DMS53 treated with DMSO at 0.1 percent for 48 hours (cell line): ENCODE measurements around the gene NFAM1.

Experiments used
- DNase-seq: peaks from one replicate; lab custom pipeline; 2025; ENCODE audit not compliant: unreplicated experiment; lab: John Stamatoyannopoulos, UW

Gene NFAM1

GRCh38 chr22:42363892-42364291 lies 68.3 kb downstream of the NFAM1 start:
- DNase-seq = no peak

DNA sequence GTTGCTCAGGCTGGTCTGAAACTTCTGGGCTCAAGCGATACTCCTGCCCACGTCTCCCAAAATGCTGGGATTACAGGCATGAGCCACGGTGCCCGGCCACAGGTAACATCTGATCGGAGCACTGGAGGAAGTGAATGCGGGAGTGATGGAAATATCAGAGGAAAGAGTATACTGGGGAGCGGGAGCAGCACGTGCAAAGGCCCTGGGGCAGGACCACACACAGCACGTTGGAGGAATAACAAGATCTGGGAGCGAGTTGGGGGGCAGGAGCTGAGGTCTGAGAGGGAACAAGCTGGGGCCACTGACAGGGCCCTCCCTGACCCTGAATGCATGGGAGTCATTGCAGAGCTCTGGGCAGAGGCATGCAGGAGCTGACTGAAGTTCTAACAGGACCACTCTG lies 70.7 kb downstream of the NFAM1 start:
- no peak for DNase-seq

DNA sequence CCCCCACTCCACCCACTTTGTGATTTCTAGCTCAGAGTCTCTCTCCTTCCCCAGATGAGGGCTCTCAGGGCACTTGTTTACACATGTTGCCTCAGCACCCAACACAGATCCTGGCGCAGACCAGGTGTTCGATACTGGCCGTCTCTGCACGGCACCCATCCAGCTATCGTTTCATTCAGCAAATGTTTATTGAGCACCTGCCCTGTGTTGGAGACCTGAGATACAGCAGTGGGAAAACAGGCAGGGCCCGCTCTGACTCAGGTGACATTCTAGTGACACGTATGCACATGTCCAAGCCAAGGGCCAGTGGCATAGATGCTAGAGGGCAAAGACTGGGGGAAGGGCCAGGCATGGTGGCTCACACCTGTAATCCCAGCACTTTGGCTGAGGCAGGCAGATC lies 71.9 kb downstream of the NFAM1 start:
- DNase-seq = no peak

DNA sequence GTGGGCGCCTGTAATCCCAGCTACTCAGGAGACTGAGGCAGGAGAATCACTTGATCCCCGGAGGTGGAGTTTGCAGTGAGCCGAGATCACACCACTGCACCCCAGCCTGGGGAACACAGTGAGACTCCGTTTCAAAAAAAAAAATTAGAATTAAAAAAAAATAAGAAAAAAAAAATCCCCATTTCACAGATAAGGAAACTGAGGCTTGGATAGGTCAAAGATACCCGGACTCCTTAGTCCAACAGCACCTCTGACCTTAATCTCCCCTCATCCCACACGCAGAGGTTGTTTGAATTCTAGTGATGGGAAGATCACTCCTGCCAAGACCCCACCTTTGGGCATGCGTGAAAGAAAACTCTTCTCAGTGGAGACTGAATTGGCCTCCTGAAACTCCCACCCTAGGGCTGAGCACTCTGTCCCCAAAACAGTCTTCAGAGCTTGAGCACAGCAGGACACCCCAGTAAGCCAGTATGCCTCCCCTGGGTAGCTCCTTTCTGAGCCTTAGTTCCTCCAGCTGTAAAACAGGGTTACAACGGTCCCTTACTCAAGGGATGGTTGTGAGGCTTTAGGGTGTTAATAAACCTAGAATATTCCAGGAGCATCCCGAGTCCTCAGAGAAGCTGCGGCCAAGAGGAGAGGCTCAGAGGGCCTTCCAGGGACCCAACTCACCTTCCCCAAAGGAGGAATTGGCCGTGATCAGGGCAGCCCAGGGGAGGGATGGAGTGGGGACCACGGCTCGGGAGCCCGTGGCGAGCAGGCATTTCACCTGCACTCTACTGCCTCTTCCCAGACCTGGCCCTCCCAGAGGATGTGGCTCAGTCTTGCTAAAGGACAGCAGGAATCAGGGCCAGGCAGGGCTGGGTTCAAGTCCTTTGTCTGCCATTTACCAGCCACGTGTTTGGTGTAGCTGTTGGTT lies 73.3 kb downstream of the NFAM1 start:
- no peak for DNase-seq

GRCh38 chr22:42357634-42358296 lies 74.4 kb downstream of the NFAM1 start:
- no peak for DNase-seq

DNA sequence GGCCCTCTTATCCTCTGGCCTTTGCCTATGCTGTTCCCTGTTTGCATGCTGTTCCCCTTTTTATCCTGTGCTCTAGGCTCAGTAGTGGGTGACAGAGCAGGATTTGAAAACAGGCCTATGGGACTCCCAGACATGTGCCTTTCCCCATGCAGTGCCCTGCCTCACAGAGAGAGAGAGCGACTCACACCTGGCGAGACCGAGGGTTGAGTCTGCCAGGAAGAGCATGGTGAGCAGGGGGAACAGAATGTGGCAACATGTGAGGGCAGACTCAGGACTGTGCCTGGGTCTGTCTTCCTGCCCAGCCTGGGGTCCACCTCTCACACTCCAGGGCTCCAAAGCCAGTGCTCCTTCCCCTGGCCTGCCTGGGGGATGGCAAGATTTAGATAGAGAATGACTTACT lies 75.0 kb downstream of the NFAM1 start:
- no peak for DNase-seq

DNA sequence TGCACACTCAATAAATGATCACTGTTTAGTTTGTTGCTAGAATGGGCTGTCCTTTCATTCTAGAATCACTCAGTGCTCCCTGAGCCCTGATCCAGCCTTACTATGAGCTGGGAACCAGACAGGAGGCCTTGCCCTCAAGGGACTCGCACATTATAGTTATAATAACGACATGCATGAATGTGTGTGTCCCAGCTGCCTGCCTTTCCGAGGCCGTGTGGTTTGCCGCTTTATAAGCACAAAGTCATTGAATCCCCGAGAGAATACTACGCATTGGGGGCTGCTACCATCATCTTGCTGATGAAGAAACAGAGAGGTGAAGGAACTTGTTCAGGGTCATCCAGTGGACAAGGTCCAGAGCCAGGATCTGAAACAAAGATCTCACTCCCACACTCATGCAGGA lies 75.7 kb downstream of the NFAM1 start:
- no peak for DNase-seq

- DNase-seq = no peak
These were observed 78.1 kb downstream of the NFAM1 start for GRCh38 chr22:42353883-42354727.

DNA sequence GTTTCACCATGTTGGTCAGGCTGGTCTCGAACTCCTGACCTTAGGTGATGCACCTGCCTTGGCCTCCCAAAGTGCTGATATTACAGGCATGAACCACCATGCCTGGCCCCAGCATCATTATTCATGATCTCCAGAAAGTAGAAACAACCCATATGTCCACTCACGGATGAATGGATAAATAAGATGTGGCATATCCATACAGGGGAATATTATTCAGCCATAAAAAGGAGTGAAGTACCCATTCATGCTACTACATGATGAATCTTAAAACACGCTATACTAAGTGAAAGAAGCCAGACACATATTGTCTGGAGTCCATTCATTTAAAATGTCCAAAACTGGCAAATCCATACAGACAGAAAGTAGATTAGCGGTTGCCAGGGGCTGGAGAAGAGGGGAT lies 81.8 kb downstream of the NFAM1 start:
- DNase-seq = no peak

DNA sequence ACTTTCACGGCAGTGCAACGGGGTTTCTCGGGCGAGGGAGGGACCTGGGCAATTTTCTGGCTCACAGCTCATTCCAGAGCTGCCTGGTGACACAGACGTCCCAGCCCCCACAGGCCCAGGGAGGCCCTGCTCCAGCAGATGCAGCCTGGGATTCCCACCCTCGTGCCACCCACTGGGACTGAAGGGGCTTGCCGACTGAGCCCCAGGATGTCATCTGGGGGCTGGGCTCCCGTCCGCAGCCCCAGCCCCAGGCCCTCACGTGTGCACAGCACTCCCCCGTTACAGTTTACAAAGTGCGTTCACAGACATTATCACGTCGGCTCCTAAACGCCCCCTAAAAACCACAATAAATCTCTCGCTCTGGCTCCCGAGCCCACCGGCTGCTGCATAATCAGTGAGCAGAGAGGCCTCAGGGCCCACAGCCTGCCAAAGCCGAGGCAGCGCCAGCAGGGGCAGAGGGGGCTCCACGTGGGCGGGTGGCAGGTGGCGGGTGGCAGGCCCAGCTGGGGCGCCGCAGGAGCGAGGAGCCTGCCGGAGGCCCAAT lies 84.8 kb downstream of the NFAM1 start:
- no peak for DNase-seq

GRCh38 chr22:42346722-42347121 lies 85.5 kb downstream of the NFAM1 start:
- DNase-seq = no peak

DNA sequence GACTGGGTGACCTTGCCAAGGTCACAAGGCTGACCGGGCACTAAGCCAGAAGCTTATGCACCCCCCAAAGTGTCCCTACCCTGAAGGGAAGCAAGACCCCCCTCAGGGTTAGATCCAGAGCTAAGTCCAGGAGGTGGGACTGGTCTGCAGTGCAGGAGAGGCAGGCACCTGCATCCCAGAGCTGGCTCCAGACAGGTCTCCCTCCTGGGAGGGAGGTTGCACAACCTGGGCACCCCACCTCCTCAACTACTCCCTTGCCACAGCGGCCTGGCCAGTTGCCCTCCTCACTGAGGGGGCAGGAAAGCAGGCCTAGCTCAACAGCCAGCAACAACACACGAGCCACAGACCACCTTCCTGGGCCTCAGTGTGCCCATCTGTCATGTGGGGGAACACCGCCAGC lies 86.7 kb downstream of the NFAM1 start:
- no peak for DNase-seq

DNA sequence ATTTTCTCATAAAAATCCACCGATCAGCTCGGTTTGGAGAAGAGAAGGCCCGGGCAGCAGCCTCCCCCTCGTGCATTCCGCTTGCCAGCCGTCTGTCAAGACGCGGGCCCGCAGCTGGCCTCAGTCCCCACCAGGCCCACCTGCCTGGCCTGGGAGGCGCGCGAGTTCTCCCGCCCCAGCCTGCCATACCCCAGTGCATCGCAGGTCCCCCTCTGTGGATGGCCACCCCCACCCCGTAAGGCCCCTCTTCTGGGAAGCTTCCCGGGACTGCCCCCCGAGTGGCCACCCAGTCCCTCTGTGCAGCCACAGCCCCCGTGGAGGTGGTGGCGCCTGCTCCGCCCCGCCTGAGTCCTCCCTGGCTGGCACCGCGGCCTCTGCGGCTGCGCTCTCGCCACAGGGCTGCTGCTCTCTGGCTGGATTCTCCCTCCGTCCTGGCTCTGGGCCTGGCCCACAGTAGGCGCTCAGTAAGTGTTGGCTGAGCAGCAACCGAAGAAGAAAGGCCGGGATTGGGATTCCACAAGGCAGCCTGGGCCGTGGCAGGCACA lies 87.8 kb downstream of the NFAM1 start:
- DNase-seq = no peak

DNA sequence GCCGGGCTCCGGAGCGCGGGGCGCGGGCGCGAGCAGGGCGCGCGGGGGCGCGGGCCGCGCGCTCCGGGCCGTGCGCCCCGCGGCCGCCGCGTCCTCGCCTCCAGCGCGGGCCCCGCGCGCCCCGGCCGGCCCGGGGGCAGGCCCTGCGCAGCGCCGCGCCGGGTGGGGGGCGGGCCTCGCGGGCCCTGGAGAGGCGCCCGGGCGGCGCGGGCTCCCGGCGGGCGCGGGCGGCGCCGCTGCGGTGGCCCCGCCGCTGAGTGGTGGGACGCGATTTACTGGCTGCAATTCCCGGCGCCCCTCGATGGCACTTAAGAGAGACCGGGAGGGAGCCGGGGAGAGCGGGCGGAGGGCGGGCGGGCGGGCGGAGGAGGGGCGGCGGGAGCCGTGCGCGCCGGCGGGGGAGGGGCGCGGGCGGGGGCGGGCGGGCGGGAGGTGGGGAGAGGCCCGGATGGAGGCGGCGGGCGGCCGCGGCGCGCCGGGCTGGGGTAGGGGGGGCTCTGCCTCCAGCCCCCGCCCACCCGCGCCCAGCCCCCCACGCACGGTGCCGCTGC lies 88.6 kb downstream of the NFAM1 start:
- DNase-seq = no peak

DNA sequence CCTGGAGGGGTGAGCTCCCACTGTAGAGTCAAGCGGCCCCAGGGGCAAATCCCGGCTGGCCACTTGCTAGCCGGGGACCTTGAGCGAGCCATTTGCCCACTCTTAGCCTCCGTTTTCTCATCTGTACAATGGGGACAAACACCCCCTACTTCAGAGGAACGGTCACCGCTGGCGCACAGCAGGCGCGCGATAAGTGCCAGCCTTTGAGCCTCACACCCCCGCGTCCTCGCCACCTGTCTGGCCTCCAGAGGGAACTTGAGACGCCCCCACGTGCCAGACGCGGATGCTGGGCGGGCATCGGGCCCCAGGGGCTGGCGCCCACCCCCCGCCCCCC lies 89.1 kb downstream of the NFAM1 start:
- peak; percentile 7 for DNase-seq

- no peak for DNase-seq
These were observed 89.6 kb downstream of the NFAM1 start for GRCh38 chr22:42342426-42343120.

GRCh38 chr22:42341779-42342178 lies 90.4 kb downstream of the NFAM1 start:
- no peak for DNase-seq

DNA sequence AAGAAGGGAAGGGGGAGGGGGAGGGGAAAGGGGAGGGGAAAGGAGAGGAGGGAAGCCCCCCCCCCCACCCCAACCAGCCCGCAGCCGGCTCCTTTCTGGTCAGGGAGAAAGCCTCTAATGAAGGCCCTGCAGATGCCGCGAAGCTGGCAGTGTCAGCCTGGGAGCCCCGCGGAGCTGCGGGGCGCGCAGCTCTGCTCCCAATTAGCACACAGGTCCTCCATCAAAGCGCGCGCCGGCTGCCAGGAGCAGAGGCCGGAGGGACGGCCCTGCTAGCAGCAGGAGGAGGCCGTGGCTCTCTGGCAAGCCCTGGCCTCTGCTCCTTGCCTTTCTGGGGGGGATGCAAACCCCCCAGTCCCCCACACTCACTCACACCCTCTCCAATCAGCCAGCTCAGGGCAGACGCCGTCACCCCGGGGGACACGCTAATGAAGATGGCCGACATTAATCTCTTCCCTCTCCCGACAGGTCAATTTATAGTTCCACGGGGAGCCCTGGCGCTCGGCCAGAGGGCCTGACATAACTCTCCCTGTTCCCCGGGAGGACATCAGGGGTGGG lies 91.3 kb downstream of the NFAM1 start:
- DNase-seq = no peak

- DNase-seq = no peak
These were observed 92.1 kb downstream of the NFAM1 start for GRCh38 chr22:42340150-42340549.

DNA sequence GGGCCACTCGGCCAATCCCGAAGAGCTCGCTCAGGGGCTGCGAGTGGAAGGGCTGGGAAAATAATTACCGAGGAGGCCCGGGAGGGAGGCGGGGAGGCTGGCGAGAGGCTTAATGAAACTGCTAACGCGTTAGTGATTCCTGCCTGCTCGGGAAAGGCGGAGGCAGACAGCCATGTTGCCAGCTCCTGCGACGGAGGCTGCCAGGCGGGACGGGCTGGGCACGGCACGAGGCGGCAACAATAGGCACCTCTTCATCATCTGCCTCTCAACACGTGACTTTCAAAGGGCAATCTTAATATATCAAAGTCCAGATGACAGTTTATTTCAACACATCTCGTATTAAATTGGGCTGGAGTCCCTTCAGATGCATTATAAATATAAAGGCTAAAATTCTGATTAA lies 93.7 kb downstream of the NFAM1 start:
- DNase-seq = no peak
